Astrocyte of the cerebellum (primary cell): Measurements from ENCODE around the gene SHBG.

Experiments
- DNase-seq: peaks from one replicate; pipeline ENCODE4 v3.0.0-alpha.2; 2011; ENCODE audit warnings: low read depth
- H3K4me3 ChIP-seq: 2 replicates; pipeline ENCODE4 v1.5.1; 2011; ENCODE audit warnings: mild to moderate bottlenecking, low read depth, low read length, moderate library complexity
- CTCF ChIP-seq: IDR thresholded peaks from 2 replicates; pipeline ENCODE4 v1.5.1; 2012; ENCODE audit warnings: low read length, low read depth, moderate library complexity, mild to moderate bottlenecking; ENCODE audit errors: missing control alignments
- in situ Hi-C: cut with HindIII; loops from 2 replicates; pipeline ENCODE4 v1.10.0; 2017; ENCODE audit warnings: low sequenced_read_pairs

The SHBG gene

GRCh38 chr17:7677388-7678067, 47.6 kb downstream of the SHBG start:
- H3K4me3 ChIP-seq = no peak overlapping the region
- TF ChIP-seq CTCF = no peak
- in situ Hi-C loops = no loop called here
- no peak for DNase-seq
